Tibial artery (tissue), 4 donors: ENCODE measurements around the gene B3GALT5.

Source experiments
- DNase-seq, 2 donors: peaks; one replicate each; pipeline ENCODE4 v3.0.0-alpha.2; 2019
- H3K27ac ChIP-seq, 2 donors: fragments of 200-600 bp; sonication (generic) in 1 of 2; 1 replicate in 1 of 2; 2 replicates in 1 of 2; pipeline ENCODE4 v1.5.1; 2018 to 2019; ENCODE audit warnings: mild to moderate bottlenecking in 1 of 2
- H3K27me3 ChIP-seq, 2 donors: fragments of 200-600 bp; sonication (generic) in 1 of 2; one replicate each; pipeline versions ENCODE4 v1.5.1 to v1.6.0; 2016 to 2019
- H3K36me3 ChIP-seq, 3 donors: fragments of 200-600 bp; sonication (generic) in 2 of 3; one replicate each; pipeline ENCODE4 v1.5.1; 2016 to 2019; ENCODE audit warnings: mild to moderate bottlenecking in 2 of 3
- H3K4me1 ChIP-seq, 4 donors: fragments of 200-600 bp; sonication (generic) in 2 of 4; 1 replicate in 3 of 4; 2 replicates in 1 of 4; pipeline ENCODE4 v1.5.1; 2016 to 2019
- H3K4me3 ChIP-seq, 2 donors: fragments of 200-600 bp; sonication (generic) in 1 of 2; 1 replicate in 1 of 2; 2 replicates in 1 of 2; pipeline ENCODE4 v1.5.1; 2018 to 2019; ENCODE audit warnings: mild to moderate bottlenecking in 2 of 2
- H3K9me3 ChIP-seq, 3 donors: fragments of 200-600 bp; sonication (generic) in 1 of 3; one replicate each; pipeline ENCODE4 v1.5.1; 2016 to 2019
- CTCF ChIP-seq, 2 experiments: fragments of 200-600 bp in 1 of 2; fragments of 450-650 bp in 1 of 2; IDR thresholded peaks; one replicate each; pipeline ENCODE4 v1.5.1; 2017 to 2019; ENCODE audit warnings: antibody characterized with exemption in 2 of 2, mild to moderate bottlenecking in 1 of 2, moderate library complexity in 1 of 2
- intact Hi-C: fragments of 100-400 bp; cut with DNase I; formaldehyde crosslinking; loops from one replicate; pipeline ENCODE4 v1.15.0; 2023; ENCODE audit warnings: low total_unique reads

B3GALT5 gene

GRCh38 chr21:39662411-39662953 is 49.7 kb downstream of the B3GALT5 start:
- Histone ChIP-seq H3K9me3 (no peaks in the 10 kb centered on the region), H3K36me3 (no peaks in the 10 kb centered on the region), H3K27me3 (no peaks in the 10 kb centered on the region), H3K4me1 (peaks cover 0 to 15% (median 2%) of the 10 kb centered on the region in 4 donors), H3K4me3 (no peak overlapping the region), H3K27ac (no peak overlapping the region)
- no peak for DNase-seq
- no peak for TF ChIP-seq CTCF (IDR thresholded peaks at IDR 0.05)
- intact Hi-C loops = no loop called here

GRCh38 chr21:39663066-39663465 is 50.3 kb downstream of the B3GALT5 start:
- Histone ChIP-seq H3K4me3 (no peak overlapping the region), H3K27ac (no peak overlapping the region), H3K4me1 (peaks cover 0 to 14% (median 2%) of the 10 kb centered on the region in 4 donors), H3K27me3 (no peaks in the 10 kb centered on the region), H3K36me3 (no peaks in the 10 kb centered on the region), H3K9me3 (no peaks in the 10 kb centered on the region)
- DNase-seq = no peak
- no peak for TF ChIP-seq CTCF (IDR thresholded peaks at IDR 0.05)
- intact Hi-C loops = no loop called here

- Histone ChIP-seq H3K4me3 (no peak overlapping the region), H3K27ac (no peak overlapping the region), H3K27me3 (no peaks in the 10 kb centered on the region), H3K4me1 (peaks cover 0 to 9% (median 2%) of the 10 kb centered on the region in 4 donors), H3K36me3 (no peaks in the 10 kb centered on the region), H3K9me3 (no peaks in the 10 kb centered on the region)
- DNase-seq = no peak
- no peak for TF ChIP-seq CTCF (IDR thresholded peaks at IDR 0.05)
- intact Hi-C loops = no loop called here
Measured at GRCh38 chr21:39663742-39664492, 51.2 kb downstream of the B3GALT5 start.

- no peak for TF ChIP-seq CTCF (IDR thresholded peaks at IDR 0.05)
- Histone ChIP-seq H3K36me3 (no peaks in the 10 kb centered on the region), H3K27me3 (no peaks in the 10 kb centered on the region), H3K4me1 (peaks cover 0 to 9% (median 2%) of the 10 kb centered on the region in 4 donors), H3K9me3 (no peaks in the 10 kb centered on the region), H3K4me3 (no peak overlapping the region), H3K27ac (no peak overlapping the region)
- intact Hi-C loops = no loop called here
- DNase-seq = no peak
Measured at GRCh38 chr21:39664586-39664985, 51.8 kb downstream of the B3GALT5 start.

GRCh38 chr21:39666026-39666425 is 53.3 kb downstream of the B3GALT5 start:
- intact Hi-C loops = no loop called here
- no peak overlapping the region for H3K27ac ChIP-seq
- H3K27me3 ChIP-seq = no peaks in the 10 kb centered on the region
- no peak for DNase-seq
- TF ChIP-seq CTCF (IDR thresholded peaks at IDR 0.05) = no peak
- no peaks in the 10 kb centered on the region for H3K4me1 ChIP-seq
- no peaks in the 10 kb centered on the region for H3K9me3 ChIP-seq
- H3K4me3 ChIP-seq = no peak overlapping the region
- H3K36me3 ChIP-seq = no peaks in the 10 kb centered on the region
